Breast epithelium (tissue), 3 donors: ENCODE data around the gene HNRNPA2B1.

Experiments
- CTCF ChIP-seq, 3 donors: fragments of 450-650 bp; IDR thresholded peaks; one replicate each; pipeline ENCODE4 v1.5.1; 2016 to 2017; ENCODE audit warnings: antibody characterized with exemption in 3 of 3, mild to moderate bottlenecking in 3 of 3, moderate library complexity in 3 of 3
- POLR2A ChIP-seq: fragments of 450-650 bp; IDR thresholded peaks from one replicate; pipeline ENCODE4 v1.6.1; 2016; ENCODE audit warnings: antibody characterized with exemption, mild to moderate bottlenecking, moderate library complexity
- POLR2AphosphoS5 ChIP-seq, 3 donors: sonication (generic); formaldehyde crosslinking; IDR thresholded peaks; one replicate each; pipeline ENCODE4 v1.6.1; 2017; ENCODE audit warnings: antibody characterized with exemption in 3 of 3

GRCh38 chr7:26151953-26152781 is 48.4 kb downstream of the HNRNPA2B1 start, which contains the start of gene NFE2L3:
- TF ChIP-seq POLR2A = no peak
- no peak for TF ChIP-seq CTCF (IDR thresholded peaks at IDR 0.05)
- TF ChIP-seq POLR2AphosphoS5 (IDR thresholded peaks at IDR 0.05) = no peak
